Stimulated activated CD8-positive, alpha-beta memory T cell treated with anti-CD3 and anti-CD28 coated beads, Interleukin-4, amount 100 ng/mL, for 48 hours (primary cell): ENCODE measurements around the gene TBC1D17.

Experiments used
- DNase-seq: peaks from one replicate; pipeline ENCODE4 v3.0.0-alpha.2; 2020

TBC1D17 gene

DNA sequence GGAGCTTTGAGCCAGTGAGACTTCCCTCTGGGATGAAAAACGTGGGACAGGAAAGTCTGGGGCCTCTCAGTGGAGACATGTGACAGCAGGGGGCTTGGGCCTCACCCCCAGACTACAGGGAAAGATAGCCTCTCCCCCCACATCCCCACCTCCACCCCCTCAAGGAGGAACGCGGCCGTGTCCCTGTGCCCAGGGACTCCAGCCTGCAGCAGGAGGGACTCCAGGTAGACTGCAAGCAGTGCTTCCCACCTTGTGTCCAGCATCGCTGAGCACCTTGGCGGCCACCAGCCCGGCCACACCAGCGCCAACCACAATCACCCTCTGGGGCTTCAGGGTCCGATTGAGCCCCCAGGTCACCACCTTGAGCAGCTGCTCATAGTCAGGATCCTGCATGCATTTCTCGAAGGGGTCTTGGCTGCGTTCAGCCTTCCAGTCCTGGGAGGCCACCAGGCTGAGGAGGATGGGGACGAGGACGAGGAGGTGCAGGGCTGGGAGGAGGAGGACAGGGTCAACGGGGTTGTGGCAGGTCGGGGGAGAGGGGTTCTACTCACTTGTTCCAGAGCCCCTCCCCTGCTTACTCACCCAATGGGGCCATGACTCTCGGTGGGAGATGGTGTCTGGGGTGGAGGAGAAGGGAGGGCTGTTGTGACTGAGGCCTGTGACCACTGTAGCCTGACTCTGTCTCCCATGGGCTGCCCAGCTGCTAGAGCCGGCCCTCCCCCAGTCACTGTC, 18.2 kb downstream of the TBC1D17 start:
- peak; percentile 77 for DNase-seq

DNA sequence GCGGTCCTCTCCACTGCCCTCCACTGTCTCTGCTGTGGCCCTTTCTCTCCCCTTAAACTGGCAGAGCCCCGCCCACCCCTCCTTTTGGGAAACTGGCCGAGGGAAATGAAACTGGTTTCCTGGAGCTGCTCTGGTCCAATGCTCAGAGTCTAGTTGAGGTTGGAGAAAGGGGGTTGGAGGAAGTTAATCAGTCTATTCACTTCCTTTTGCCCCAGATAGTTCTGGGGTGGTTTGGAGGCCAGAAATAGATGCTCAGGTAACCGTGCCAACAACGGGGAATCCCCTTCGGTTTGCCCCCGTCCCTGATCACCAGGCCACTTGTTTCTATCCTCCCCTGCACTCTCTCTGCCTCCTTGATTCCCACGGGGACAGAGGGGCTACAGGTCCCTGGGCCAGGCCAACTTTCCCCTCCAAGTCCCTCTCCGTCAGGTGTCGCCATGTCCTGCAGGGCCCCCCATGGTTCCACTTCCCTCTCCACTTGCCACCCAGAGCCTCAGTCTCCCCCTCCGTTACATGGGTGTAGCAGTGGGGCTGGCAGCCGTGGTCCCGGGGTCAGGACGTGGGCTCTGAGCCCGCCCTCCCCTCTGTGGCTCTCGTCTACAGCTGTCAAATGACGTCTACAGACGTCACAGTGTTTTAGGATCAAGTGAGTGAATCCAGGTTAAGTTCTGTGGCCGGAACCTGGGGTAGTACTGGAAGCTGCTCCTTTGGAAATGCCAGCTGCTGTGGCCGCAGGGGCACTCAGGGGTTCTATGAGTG, 19.5 kb downstream of the TBC1D17 start, which contains the start of gene IL4I1:
TSS of gene IL4I1 (minus strand) at position 25 of the 759 bp plus-strand sequence. CDS start 727 bp downstream, outside the sequence.
- peak; percentile 79 for DNase-seq

DNA sequence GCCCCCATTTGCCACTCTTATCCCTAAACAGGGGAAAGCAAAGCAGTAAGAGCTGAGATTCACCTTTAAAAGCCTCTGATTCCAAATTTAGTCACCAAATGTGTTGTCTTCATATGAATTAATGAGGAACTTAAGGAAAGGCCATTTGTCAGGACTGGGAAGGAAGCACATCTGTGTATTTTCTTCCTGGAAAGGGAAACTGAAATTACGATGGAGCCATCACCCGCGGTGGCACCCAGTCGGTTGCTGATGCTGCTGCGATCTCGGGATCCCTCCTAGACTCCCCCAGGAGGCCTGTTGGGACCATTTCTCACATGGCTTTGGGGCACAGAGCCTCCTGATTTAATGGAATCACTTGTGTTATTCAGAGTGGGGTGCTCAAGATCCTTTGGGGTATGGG, 26.6 kb downstream of the TBC1D17 start:
- DNase-seq = no peak

GRCh38 chr19:49906879-49907564, 29.5 kb downstream of the TBC1D17 start:
- DNase-seq = no peak

- DNase-seq = no peak
These were observed 30.4 kb downstream of the TBC1D17 start for GRCh38 chr19:49907745-49908446.

DNA sequence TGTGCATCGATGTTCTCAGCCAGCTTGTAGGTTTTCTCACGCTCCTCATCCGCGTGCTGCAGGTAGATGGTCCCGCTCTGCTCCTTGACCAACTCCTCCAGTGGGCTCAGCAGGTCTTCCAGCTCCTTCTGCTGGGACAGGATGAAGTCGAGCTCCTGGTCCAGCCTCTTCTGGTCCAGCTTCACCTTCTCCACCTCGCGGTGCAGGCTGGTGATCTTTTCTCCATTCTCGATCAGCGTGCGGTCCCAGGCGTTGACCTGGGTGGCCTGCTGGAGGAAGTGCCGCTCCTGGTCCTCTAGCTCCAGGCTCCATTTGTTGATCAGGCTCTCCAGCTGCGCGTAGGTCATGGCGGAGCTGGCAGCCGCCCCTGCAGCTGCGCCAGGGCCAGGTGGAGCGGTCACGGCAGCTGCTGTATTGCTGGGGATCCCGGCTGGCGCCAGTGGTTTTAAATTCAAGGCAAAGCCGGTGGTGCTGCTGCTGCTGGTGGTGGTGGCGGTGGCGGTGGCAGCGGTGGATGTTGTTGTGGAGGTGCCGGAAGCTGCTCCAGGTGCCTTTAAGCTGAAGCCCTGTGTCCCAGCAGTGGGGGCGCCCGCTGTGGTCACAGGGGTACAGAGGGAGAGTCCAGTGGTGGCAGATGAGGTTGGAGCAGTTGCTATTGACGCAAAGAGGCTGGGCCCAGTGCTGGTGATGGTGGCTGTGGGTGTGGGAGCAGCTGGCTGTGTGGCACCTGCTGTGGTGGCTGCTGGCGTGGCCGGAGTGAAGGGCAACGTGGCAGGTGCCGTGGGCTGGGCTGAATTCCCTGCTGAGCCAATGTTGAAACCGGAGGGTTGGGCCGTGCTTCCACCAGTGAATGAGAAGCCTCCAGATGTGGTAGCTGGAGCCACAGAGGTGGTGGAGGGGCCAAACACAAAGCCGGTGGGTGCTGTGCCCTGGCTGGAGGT, 31.2 kb downstream of the TBC1D17 start:
- no peak for DNase-seq

- no peak for DNase-seq
These were observed 32.7 kb downstream of the TBC1D17 start for GRCh38 chr19:49910179-49910578.

DNA sequence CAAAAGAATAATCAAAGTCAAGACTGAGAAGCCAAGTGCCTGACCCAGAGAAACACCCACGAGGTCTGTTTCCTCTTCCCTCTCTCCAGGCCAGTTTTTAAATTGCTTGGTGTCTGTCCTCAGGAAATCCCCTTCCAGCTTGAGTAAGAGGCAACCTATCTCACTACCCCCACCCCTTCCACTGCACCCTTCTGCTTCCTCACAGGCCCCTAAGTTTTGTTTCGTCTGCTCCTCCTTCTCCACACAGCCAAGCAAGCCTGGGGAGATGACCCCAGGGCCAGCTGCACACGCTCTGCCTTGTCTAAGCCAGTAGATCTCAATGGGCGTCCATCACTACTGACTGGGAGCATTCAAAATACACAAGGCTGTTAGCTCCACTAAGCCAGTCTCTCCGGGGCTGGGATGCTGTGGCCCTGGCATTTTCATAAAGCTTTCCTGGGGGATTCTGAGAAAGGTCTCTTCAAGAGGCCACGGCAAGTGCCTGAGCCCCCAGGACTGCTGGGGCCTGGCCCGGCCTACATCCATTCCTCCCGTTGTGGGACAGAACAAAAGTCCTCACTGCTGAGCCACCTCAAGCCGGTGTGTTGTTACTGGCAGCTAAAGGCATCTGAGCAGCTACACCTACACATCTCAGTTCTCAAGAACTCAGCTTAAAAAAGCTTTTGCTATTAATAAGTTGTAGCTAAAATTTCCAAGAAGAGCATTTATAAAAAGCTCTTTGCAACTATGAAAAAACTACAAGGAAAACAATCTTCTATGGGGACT, 34.1 kb downstream of the TBC1D17 start:
- peak; percentile 60 for DNase-seq

DNA sequence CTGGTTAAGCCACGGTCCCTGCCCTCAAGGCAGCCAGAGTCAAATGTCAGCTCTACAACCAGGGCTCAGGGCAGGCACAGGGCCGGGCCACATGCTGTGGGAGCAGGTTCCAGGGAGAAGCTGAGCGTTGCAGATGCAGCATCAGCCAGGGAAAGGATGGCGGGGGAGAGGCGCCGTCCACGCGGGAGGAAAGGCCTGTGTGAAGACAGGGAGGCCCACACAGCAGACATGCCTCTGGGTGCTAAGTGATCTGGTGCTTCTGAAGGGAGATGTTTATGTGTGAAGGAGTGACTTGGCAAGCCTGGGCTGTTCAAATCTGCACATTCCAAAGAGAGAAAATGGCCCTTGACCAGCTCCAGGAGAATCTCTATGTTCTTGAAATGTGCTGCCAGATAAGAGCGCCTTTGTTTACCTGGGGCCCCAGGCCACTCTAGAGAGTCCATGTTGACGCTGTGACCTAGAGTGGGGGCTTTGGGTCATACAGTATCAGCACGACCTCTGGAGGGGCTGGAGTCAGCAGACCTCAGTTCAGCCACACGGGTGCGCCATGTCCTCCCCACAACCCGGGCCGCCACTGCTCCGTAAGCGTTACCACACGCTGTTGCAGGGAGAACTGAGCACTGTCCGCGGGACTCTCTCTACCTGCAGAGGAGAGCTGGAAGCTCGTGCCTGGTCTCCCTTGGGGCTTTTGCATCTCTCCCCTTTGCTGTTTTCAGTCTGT, 35.6 kb downstream of the TBC1D17 start:
- no peak for DNase-seq

- no peak for DNase-seq
These were observed 36.2 kb downstream of the TBC1D17 start for GRCh38 chr19:49913720-49914119.

- DNase-seq = no peak
These were observed 37.8 kb downstream of the TBC1D17 start for GRCh38 chr19:49915271-49915670.

DNA sequence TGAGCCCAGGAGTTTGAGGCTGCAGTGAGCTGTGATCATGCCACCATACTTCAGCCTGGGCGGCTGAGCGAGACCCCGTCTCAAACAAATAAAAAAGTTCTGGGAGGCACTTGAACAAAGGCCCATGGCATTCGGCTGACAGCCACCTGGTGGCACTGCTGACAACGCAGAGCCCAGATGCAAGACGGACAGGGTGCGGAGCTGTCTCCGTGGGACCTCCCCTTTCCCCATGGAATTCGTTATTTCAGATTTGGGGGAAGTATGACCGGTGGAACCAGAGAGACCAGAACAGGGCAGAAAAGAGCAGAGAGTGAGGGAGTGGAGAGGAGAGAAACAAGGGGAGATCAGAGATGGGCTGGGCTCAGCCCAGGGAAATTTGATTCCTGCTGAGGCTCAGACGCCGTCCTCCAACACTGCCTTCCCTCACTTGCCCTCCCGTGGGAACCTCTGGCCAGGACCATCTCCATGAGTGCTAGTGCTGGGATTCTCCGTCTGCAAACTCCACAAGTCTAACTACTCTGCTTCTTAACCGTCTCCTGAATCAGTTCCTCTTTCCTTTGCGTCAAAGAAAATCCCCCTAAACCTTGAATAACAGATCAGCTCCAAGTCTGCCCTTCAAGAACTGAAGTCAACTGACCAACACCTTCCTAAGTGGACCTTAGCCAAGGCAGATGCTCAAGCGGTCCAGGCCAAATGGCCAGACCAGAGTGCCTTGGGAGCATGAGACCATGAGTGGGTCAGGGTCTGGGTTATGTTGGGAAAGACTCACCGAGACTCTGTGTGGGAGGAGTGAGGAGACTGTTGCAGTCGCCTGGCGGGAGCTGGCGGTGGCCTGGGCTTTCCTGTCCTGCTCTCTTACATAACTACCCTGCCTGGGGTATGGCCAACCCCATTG, 39.6 kb downstream of the TBC1D17 start:
- DNase-seq = no peak

DNA sequence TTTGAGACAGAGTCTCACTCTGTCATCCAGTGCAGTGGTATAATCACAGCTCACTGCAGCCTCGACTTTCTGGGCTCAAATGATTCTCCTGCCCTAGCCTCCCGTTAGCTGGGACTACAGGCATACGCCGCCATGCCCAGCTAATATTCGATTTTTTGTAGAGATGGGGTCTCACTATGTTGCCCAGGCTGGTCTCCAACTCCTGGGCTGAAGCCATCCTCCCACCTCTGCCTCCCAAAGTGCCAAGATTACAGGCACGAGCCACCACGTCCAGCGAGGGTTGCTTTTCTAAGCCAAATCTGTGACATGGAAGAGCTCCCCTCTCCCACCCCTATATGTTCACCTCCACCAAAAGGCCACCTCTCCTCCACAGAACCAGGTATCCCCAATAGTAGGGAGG, 40.6 kb downstream of the TBC1D17 start:
- DNase-seq = no peak

DNA sequence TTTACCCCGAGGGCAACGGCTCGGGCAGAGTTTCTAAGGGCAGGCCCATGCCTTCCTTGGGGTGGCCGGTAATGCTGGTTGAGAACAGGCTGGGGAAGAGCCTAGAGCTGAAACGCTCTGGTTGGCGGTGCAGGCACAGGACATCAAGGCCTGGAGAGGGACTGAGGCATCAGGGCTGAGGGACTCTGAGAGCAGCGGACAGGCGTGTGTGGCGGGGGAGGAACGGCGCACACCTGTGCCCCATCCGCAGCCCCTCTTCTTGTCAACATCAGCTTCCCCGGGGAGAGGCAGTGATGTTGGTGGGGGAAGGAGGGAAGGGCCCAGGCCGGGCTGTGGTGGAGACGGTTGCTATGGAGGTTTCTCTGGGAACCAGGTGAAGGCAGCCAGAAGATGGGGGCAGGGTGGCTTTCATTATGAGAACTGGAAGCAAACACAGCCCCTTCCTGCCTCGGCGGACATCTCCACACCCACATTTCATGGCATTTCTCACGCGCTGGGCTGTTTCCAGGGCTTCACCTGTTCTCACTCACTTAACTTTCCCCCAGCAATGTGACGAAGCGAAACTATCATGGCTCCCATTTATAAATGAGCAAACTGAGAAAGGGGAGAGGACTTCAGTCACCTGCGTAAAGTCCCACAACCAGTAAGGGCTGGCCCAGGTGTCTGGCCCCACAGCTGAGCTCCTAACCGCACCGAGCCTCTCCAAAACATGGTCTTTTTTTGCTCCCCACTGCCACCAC, 43.3 kb downstream of the TBC1D17 start:
- DNase-seq = no peak

DNA sequence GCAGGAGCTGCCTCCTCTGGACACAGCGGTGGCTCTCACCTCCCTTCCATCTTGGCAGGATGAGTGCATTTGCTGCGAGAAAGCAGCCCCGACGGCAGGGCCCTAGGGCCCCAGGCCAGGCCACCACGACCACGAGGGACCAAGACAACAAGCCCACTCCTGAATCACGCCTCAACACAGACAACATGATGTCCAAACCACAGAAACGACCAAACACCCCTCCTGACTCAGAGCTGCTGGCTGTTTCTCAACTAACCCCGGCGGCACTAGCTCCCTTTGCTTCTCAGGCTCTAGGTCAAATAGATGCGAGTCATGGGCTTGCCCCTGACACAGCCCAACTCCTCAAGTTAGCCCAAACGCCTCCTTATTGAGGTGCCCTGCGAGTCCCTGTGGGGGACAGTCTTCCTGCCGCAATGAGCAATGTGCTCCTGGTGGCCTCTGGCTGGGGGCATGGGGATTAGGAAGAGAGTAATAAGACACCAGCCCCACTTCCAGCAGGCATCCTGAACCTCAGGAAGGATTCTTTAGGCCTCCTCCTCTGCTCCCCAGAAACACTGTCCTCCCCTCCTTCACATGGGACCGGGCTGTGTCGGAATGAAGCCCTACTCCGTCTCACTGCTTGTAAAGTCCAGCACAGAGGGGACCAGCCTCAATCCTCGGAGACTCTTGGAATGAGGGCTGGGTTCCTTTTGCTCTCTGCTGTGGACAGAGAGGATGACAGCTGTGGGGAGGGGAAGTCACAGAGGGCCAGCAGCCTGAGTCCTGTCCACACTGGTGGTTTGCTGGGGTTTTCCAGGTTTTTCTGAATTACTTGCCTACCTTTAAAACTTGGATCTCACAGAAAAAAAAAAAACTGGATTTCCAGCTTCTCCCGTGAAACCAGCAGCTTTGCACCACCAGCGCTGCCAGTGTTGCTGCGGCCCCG, 44.6 kb downstream of the TBC1D17 start:
- peak; percentile 56 for DNase-seq

DNA sequence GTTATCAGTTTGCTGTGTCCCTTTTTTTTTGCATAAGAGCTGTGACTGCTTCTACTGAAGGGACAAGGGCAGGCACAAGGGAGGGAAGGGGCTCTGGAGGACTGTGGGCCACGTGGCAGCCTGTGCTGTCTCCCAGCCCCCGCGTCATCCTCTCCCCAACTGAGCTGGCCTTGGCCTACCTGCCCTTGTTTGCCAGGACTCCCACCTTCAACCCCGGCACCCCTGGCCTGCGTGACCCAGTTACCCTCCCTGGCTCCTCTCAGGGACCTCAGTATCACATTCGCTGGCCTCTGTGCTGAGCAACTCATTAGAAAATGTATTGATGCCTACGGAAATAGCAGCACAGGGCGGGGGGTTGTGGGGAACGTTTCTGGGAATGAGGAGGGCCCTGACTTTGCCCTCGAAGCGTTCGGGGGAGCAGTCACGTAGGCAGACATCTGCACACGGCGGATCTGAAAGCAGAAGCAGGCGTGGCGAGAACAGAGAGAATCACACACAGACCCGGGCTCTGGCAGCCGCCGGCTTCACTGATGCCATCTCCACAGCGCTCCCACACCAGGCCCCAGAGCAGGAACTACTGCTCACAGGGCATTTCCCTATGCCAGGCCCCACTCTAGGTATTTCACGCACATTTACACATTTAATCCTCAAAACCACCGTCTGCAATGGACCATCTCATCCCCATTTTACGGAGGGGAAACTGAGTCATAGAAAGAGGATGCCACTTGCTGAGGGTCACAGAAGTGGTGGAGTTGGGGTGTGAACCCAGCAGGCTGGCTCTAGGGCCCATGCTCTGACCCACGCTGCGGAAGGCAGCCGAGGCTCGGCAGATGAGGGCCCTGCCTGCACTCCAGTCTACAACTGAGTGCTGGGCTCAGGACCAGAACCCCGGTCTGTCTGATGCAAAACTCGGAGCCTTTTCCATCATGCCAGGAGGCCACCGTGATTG, 45.8 kb downstream of the TBC1D17 start:
- DNase-seq = no peak
